Left lobe of liver (tissue), 2 donors: ENCODE results near the gene METTL13. TPM values are rescaled to one million over a fixed set of nuclear protein-coding genes. Genes with fewer than 3 reads are reported as not detected.

Experiments
- ATAC-seq: fragments of 200-7000 bp; cut with Tn5 transposase; one replicate; pipeline ENCODE4 v1.9.1; 2020; ENCODE audit warnings: mild to moderate bottlenecking, moderate library complexity
- DNase-seq: peaks from one replicate; pipeline ENCODE4 v3.0.0-alpha.2; 2020; ENCODE audit warnings: low spot score
- total RNA-seq: library from RNA; stranded (reverse); gene quantifications from one replicate; pipeline ENCODE4 v1.2.1, GENCODE V29; 2021
- donor health status: DM: no; HTN: no; CAD: no; lungs with moderate emphysema.
- donor health status: DM: no; HTN: yes; CAD: no.

METTL13 gene, protein sequence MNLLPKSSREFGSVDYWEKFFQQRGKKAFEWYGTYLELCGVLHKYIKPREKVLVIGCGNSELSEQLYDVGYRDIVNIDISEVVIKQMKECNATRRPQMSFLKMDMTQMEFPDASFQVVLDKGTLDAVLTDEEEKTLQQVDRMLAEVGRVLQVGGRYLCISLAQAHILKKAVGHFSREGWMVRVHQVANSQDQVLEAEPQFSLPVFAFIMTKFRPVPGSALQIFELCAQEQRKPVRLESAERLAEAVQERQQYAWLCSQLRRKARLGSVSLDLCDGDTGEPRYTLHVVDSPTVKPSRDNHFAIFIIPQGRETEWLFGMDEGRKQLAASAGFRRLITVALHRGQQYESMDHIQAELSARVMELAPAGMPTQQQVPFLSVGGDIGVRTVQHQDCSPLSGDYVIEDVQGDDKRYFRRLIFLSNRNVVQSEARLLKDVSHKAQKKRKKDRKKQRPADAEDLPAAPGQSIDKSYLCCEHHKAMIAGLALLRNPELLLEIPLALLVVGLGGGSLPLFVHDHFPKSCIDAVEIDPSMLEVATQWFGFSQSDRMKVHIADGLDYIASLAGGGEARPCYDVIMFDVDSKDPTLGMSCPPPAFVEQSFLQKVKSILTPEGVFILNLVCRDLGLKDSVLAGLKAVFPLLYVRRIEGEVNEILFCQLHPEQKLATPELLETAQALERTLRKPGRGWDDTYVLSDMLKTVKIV
- total RNA-seq = 14.4 TPM

DNA sequence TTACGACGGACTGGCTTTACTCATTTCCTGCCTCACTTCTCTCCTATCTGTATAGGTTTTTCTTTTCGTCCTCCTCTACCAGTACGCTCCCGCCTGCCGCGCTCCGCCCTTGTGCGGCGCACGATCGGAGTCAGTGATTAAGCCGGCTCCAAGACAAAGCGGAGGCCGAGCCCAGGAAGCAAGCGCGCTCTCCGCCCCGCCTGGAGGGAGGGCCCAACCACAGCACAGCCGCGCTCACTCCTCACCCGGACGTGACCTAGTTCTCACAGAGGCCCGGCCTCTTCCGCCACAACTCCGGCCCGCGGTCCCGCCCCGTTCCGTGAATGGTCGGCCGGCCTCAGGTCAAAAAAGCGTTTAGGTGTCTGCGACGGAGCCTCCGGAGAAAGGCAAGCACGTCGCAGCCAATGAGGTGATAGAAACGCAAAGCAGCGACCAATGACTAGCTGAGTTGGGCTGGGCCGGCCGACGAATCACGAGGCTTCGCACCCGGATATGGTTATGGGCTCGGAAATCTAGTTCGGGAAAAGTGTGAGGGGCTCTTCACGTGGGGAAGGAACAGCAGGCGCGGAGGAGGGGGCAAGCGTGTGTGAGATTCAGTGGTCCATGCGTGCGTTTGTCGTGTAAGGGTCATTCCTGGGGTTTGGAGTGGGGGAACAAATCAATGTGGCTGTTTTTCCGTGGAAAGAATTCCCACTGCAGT, at the start of gene METTL13:
TSS of gene METTL13 (plus strand) at position 485 of the 700 bp plus-strand sequence. CDS start 308 bp downstream, outside the sequence.
- DNase-seq = peak; percentile 99
- peak; percentile 98 for ATAC-seq

GRCh38 chr1:171736196-171736595, 45.3 kb upstream of the METTL13 start:
- no peak for ATAC-seq
- DNase-seq = no peak

GRCh38 chr1:171738911-171739310, 42.5 kb upstream of the METTL13 start:
- DNase-seq (no peak), ATAC-seq (no peak)

DNA sequence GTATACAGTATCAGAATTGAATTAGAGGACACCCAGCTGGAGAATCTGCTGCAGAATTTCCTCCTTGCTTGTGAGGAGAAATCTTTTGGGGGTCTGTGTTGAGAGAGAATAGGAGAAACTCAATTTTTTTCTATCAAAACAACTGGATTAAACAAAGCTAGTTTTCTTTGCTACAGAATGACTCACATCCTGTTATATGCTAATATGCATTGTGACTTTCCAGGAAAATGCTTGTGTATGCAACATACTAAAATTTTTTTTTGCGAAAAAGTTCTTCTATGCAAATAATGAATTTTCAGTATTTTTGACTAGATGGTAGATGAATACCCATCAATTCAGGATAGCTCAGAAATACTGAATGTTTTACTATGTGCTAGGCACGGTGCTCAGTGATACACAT, 41.8 kb upstream of the METTL13 start:
- DNase-seq (no peak), ATAC-seq (no peak)

- no peak for ATAC-seq
Measured at GRCh38 chr1:171740356-171740863, 41.0 kb upstream of the METTL13 start.

GRCh38 chr1:171740987-171741871, 40.2 kb upstream of the METTL13 start:
- peak; percentile 53 for DNase-seq
- ATAC-seq = peak; percentile 73

More at GRCh38 chr1:171740356-171740863, 41.0 kb upstream of the METTL13 start:
- DNase-seq = no peak

GRCh38 chr1:171741872-171742576, 39.4 kb upstream of the METTL13 start, which contains the start of gene VAMP4:
Gene VAMP4 (minus strand): TSS chr1:171742065. CDS start chr1:171738414, 3,651 bp downstream.
- ATAC-seq (peak; percentile 95), DNase-seq (peak; percentile 89)

DNA sequence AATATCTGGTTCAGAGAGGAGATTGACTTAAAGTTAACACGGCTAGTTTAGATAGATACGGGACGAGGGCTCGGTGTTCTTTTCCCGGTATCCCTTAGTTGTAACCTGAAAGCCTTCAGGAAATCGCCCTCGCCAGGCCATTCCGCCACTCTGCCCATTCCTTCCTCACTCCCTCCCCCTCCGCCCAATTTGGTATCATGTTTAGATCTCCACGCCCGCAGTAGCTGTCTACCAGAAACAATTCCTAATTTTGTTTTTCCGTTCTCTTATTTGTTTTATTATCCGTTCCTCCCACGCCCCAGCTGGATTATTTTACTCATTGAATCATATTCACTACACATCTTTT, 38.9 kb upstream of the METTL13 start:
- peak; percentile 47 for DNase-seq

GRCh38 chr1:171743081-171743870, 38.2 kb upstream of the METTL13 start:
- no peak for DNase-seq
- ATAC-seq = no peak

More for the DNA sequence above, 38.9 kb upstream of the METTL13 start:
- peak; percentile 57 for ATAC-seq

DNA sequence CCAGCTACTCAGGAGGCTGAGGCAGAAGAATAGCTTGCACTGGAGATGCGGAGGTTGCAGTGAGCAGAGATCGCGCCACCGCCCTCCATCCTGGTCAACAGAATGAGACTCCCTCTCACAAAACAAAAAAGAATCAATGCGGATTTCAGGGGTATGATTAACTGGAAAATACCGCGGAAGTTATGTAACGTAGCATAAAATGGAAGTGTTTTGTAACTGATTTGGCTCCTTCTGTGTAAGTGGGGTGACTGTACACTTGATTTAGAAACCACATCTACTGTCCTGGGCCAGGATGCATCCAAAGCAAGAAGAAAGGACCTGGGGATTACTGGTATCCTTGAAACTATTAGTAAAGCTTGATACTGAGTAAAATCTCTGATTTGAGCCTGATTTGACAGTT, 36.5 kb upstream of the METTL13 start:
- ATAC-seq = no peak
- DNase-seq = no peak

DNA sequence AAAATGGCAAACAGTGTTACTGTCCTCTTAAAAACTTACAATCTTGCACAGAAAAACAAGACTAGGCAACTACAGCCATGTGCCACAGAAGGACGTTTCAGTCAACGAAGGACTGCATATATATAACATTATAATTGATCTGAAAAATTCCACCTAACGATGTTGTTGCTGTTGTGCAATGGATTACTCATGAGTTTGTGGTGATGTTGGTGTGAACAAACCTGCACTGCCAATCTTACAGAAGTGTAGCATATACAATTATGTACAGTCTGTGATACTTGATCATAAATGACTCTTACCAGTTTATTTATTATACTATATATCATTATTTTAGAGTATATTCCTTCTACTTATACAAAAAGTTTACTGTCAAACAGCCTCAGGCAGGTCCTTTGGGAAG, 32.8 kb upstream of the METTL13 start:
- DNase-seq (no peak), ATAC-seq (no peak)

- ATAC-seq (no peak), DNase-seq (no peak)
Measured at GRCh38 chr1:171751221-171751620, 30.2 kb upstream of the METTL13 start.

DNA sequence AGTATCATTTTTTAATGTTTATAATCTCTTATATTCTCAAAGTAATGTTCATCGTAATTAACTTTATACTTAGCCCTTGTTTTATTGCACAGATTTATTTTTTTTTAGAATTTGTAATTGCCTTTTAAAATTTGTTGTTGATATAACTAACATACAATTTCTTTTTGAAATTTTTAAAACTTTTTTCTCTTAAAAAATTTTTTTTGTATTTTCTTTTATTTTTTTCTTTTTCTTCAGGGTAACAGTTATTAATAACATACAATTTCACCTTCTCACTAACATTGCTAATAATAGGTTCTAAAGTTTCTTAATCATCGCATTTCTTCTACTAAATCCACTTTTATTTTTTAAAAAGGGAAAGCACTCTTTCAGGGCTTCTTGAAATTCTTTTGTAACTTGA, 28.3 kb upstream of the METTL13 start:
- no peak for ATAC-seq

DNA sequence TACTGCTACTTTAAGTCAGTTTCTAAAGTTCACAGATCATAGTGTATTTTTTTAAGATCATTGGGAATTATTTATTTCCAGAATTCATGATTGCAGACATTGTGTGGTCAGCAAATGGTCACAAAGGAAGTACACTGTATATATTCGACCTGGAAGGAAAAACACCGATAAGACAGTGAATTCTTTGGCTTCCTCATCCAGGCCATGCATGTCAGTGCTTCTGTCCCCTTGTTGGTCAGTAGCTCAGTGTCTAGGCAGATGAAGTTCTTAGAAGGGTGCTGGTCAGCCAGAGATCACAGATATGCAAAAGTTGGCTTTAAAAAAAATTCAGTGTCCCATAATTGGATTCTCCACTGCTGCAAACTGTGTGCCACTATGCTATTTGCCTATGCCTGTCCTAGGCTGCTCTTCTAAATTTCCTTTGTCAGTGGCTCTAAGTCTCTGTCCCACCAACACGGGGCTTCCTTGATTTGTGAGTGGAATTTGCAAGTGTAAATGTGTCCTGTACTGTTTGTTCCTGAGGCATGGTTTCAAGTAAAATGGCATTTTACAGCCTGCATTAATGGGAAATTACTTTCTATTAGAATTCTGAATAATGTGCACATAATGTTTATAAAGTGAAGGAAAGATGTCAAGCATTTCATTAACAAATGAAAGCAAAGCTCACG, 27.6 kb upstream of the METTL13 start:
- DNase-seq (no peak), ATAC-seq (no peak)

More for the DNA sequence above, 28.3 kb upstream of the METTL13 start:
- no peak for DNase-seq

DNA sequence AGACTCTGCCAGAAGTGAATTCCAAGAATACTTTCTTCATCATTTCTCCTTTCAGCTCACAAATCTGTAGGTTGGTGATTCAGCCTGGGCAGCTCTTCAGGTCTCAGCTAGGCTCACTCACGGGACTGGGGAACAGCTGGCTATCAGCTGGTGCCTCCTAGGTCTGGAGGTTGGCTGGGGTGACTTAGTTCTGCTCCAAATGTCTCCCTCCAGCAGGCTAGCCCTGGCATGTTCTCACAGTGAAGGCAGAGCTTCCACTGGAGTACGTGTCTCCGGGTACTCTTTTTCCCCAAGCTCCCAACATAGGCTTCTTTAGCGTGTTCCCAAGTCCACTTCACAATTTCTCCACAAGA, 27.1 kb upstream of the METTL13 start:
- ATAC-seq (no peak), DNase-seq (no peak)

GRCh38 chr1:171754971-171755370, 26.5 kb upstream of the METTL13 start:
- no peak for ATAC-seq
- no peak for DNase-seq

DNA sequence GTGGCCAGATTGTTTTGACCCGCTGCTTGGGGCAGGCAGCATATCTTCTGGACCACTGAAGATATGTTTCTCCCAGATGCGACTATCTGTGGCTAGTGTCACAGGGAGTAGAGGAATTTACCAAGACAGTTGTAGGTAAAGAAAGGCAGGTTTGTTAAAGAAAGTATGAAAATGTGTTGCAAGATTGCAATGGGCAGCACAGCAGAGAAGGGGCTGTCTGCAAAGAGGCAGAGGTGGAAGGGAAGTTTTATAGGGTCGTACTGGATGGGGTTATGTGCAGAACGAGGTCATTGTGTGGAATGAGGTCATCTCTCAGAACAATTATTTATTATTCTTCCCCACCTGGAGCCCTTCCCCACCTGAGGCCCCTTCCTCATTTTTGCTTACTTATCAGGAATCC, 24.6 kb upstream of the METTL13 start:
- DNase-seq = no peak
- no peak for ATAC-seq

DNA sequence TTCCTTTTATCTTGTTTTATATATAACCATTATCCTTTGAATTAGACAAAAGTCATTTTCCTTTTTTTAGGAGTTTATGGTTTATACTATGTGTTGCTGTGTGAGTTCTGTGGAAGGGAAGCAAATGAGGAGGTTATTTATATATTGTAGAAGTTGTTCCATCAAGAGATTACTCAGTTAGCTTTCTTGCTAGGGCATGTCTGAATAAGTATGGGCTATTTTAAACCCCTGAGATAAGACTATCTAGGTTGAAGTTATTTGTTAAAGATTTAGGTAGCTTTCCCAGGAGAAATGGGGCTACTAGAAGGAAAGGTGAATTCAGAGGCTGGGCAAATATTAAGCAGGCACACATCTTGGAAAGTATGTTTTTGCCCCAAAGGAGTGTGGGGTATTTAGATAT, 23.4 kb upstream of the METTL13 start:
- ATAC-seq = no peak
- no peak for DNase-seq
